Endothelial cell of umbilical vein (primary cell): ENCODE results near the gene JAZF1. TPM values are rescaled to one million over a fixed set of nuclear protein-coding genes. Genes with fewer than 3 reads are reported as not detected.

ENCODE experiments used
- BruUV-seq: library from RNA; stranded (reverse); fragments of 400-500 nt; replicated peaks from 2 replicates; lab custom pipeline; 2021; lab: Mats Ljungman, UMichigan
- CTCF ChIA-PET: fragments of 300-600, 350-600 bp; sonication (Branson Sonifier 250); formaldehyde crosslinking; loops from one replicate; lab custom pipeline; 2021; ENCODE audit warnings: antibody characterized with exemption, inconsistent platforms; lab: Charles Lee
- POLR2A ChIA-PET: fragments of 300-600, 350-600 bp; sonication (Branson Sonifier 250); formaldehyde crosslinking; loops from one replicate; lab custom pipeline; 2021; ENCODE audit warnings: antibody characterized with exemption, inconsistent platforms; lab: Charles Lee
- DNase-seq: peaks from one replicate; pipeline ENCODE4 v3.0.0-alpha.2; 2011; ENCODE audit warnings: low read depth, low spot score
- FAIRE-seq: peaks from 2 replicates; lab custom pipeline; 2011; peaks lifted over from hg19 to GRCh38; lab: Jason Lieb, UNC
- H2AFZ ChIP-seq: 2 replicates; pipeline ENCODE4 v1.6.0; 2012; ENCODE audit warnings: low read depth, low read length, control low read depth, inconsistent platforms
- H3K27ac ChIP-seq: 2 replicates; pipeline ENCODE4 v1.5.1; 2011; ENCODE audit warnings: low read depth, mild to moderate bottlenecking, control low read depth, low read length, moderate library complexity; ENCODE audit not compliant: insufficient read depth
- H3K27me3 ChIP-seq, 2 experiments: 2 replicates each; pipeline versions ENCODE4 v1.6.0 to v1.6.1; 2011; ENCODE audit warnings: low read length in 2 of 2, mixed read lengths in 1 of 2; ENCODE audit not compliant: control insufficient read depth in 2 of 2, insufficient read depth in 2 of 2
- H3K36me3 ChIP-seq, 2 experiments: 2 replicates in 1 of 2; 3 replicates in 1 of 2; pipeline ENCODE4 v1.5.1; 2011; ENCODE audit warnings: low read length in 2 of 2, mild to moderate bottlenecking in 1 of 2, moderate library complexity in 1 of 2; ENCODE audit not compliant: control insufficient read depth in 2 of 2, insufficient read depth in 2 of 2; ENCODE audit errors: extremely low read depth in 1 of 2
- H3K4me1 ChIP-seq: 3 replicates; pipeline ENCODE4 v1.5.1; 2011; ENCODE audit warnings: mild to moderate bottlenecking, low read length; ENCODE audit not compliant: control insufficient read depth, insufficient read depth; ENCODE audit errors: extremely low read depth
- H3K4me2 ChIP-seq: 2 replicates; pipeline ENCODE4 v1.6.1; 2011; ENCODE audit warnings: low read length, control low read depth, mixed read lengths; ENCODE audit not compliant: insufficient read depth
- H3K4me3 ChIP-seq, 3 experiments: fragments of 200-600 bp in 1 of 3; sonication (generic), shearing (Covaris generic) in 1 of 3; replicated peaks in 1 of 3; 2 replicates each; pipeline ENCODE4 v1.5.1; 2011 to 2016; ENCODE audit warnings: control low read depth in 3 of 3, low read length in 3 of 3, mild to moderate bottlenecking in 2 of 3, inconsistent platforms in 1 of 3, low read depth in 1 of 3, moderate library complexity in 1 of 3; ENCODE audit not compliant: insufficient read depth in 1 of 3
- H3K79me2 ChIP-seq: 2 replicates; pipeline ENCODE4 v1.6.0; 2012; ENCODE audit warnings: low read length, inconsistent platforms; ENCODE audit not compliant: control insufficient read depth, insufficient read depth
- H3K9ac ChIP-seq: replicated peaks from 2 replicates; pipeline ENCODE3; 2011; ENCODE audit warnings: low read length, control low read depth; ENCODE audit not compliant: insufficient read depth; ENCODE audit errors: extremely low read depth
- H3K9me1 ChIP-seq: replicated peaks from 3 replicates; pipeline ENCODE4 v1.6.0; 2011; ENCODE audit warnings: mild to moderate bottlenecking, low read length; ENCODE audit not compliant: control insufficient read depth, insufficient read depth; ENCODE audit errors: extremely low read depth
- H3K9me3 ChIP-seq: replicated peaks from 2 replicates; pipeline ENCODE4 v1.5.1; 2012; ENCODE audit warnings: low read length, inconsistent platforms; ENCODE audit not compliant: control insufficient read depth, insufficient read depth
- H4K20me1 ChIP-seq: replicated peaks from 2 replicates; pipeline ENCODE3; 2011; ENCODE audit warnings: mild to moderate bottlenecking, low read length; ENCODE audit not compliant: control insufficient read depth, insufficient read depth; ENCODE audit errors: extremely low read depth
- CTCF ChIP-seq, 2 donors: IDR thresholded peaks; 1 replicate in 1 of 2; 2 replicates in 1 of 2; pipeline ENCODE4 v1.5.1; 2011; ENCODE audit warnings: low read length in 2 of 2, mild to moderate bottlenecking in 2 of 2, moderate library complexity in 2 of 2, control low read depth in 1 of 2, inconsistent platforms in 1 of 2, low read depth in 1 of 2; ENCODE audit not compliant: insufficient read depth in 1 of 2; ENCODE audit errors: extremely low read depth in 1 of 2
- EZH2 ChIP-seq: IDR thresholded peaks from 2 replicates; pipeline ENCODE4 v1.6.1; 2012; ENCODE audit warnings: borderline replicate concordance, low read depth, mild to moderate bottlenecking, moderate library complexity, low read length, inconsistent platforms; ENCODE audit not compliant: severe bottlenecking
- FOS ChIP-seq: IDR thresholded peaks from 2 replicates; pipeline ENCODE4 v1.6.1; 2011; ENCODE audit warnings: mild to moderate bottlenecking, low read length, moderate library complexity, borderline replicate concordance; ENCODE audit not compliant: insufficient read depth
- JUN ChIP-seq: IDR thresholded peaks from 2 replicates; pipeline ENCODE4 v1.6.1; 2011; ENCODE audit warnings: borderline replicate concordance, low read depth; ENCODE audit not compliant: insufficient read length, insufficient read depth
- MAX ChIP-seq: IDR thresholded peaks from 2 replicates; pipeline ENCODE4 v1.6.1; 2011; ENCODE audit not compliant: insufficient read depth, insufficient read length
- MYC ChIP-seq: IDR thresholded peaks from one replicate; pipeline ENCODE4 v1.6.1; 2011; ENCODE audit warnings: mild to moderate bottlenecking, low read depth, low read length
- POLR2A ChIP-seq: IDR thresholded peaks from 2 replicates; pipeline ENCODE4 v1.6.1; 2012; ENCODE audit warnings: low read depth, mild to moderate bottlenecking, control low read depth, low read length
- POLR2AphosphoS5 ChIP-seq: IDR thresholded peaks from 2 replicates; pipeline ENCODE4 v1.6.1; 2012; ENCODE audit warnings: low read depth, mild to moderate bottlenecking, control low read depth, low read length, moderate library complexity; ENCODE audit not compliant: insufficient read depth
- dilution Hi-C: fragments of 300-500 bp; cut with MboI; formaldehyde crosslinking; loops from one replicate; pipeline ENCODE4 v1.15.0; 2019; ENCODE audit warnings: low sequenced_read_pairs; ENCODE audit not compliant: extremely low pct_ligation_motif_present
- intact Hi-C: fragments of 100-400 bp; cut with micrococcal nuclease; formaldehyde crosslinking; loops from one replicate; pipeline ENCODE4 v1.10.0; 2022
- polyA plus RNA-seq, 4 experiments: library from polyadenylated mRNA; depleted of rRNA in 3 of 4; stranded (reverse) in 3 of 4; unstranded in 1 of 4; fragments of >200 nt; gene quantifications; 2 replicates each; pipeline versions ENCODE4 v1.2.1 to v1.2.3, GENCODE V29; 2011 to 2012; ENCODE audit warnings: missing spikeins in 1 of 4
- total RNA-seq: library from RNA; stranded (reverse); gene quantifications from 2 replicates; pipeline ENCODE4 v1.2.3, GENCODE V29; 2021

JAZF1 gene
- total and polyA plus RNA-seq, 2 donors (not counting 3 experiments of a cell fraction or from before 2014, with no cell fraction given), result 2.5 to 16.9 TPM

DNA sequence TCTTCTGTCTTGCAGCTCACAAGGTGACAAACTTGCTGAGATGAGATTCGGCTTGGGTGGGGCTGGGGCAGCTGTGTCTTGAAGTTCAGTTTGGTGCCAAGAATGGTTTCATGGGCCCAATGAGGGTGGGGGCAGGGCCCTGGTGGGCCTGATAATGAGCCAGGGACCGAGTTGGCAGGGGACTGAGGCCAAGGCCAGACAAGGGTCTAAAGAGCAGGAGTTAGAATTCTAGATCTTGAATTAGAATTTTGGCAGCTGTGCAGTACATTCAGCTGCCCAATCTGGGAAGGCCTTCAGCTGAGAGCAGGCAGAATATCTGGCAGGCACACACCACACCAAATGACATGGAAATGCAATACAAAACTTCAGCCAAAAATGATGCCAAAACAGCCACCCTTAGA, 1.5 kb upstream of the JAZF1 start:
- no peak for TF ChIP-seq MYC
- no peak for TF ChIP-seq EZH2
- no peak for TF ChIP-seq MAX
- no peak for TF ChIP-seq POLR2AphosphoS5
- no peak for TF ChIP-seq CTCF (IDR thresholded peaks at IDR 0.05; ENCODE audit: extremely low read depth in 1 of 2, insufficient read depth in 1 of 2, low read depth in 1 of 2, low read length in 2 of 2)
- no peak for TF ChIP-seq POLR2A
- no peak for TF ChIP-seq FOS
- TF ChIP-seq JUN, result no peak
- peaks cover 12% of the 10 kb centered on the region for H3K79me2 ChIP-seq

More for the DNA sequence above, 1.5 kb upstream of the JAZF1 start:
- Histone ChIP-seq H4K20me1 (no peaks in the 10 kb centered on the region), H3K9me3 (no peaks in the 10 kb centered on the region), H3K27me3 (no peaks in the 10 kb centered on the region), H3K4me1 (peaks cover 12% of the 10 kb centered on the region), H3K4me3 (no peak overlapping the region), H3K36me3 (no peaks in the 10 kb centered on the region), H3K27ac (no peak overlapping the region), H3K9me1 (no peaks in the 10 kb centered on the region), H3K4me2 (no peak overlapping the region), H3K9ac (no peak overlapping the region), H2AFZ (no peak overlapping the region)
- intact Hi-C loops, result no loop called here
- ChIA-PET CTCF (interaction anchor here (0.9 to 1.6 kb wide), 4 partner anchors 34 to 120 kb away, joined by 3 to 4 read pairs (median 3); no protein-coding TSS in a partner anchor), POLR2A (no interaction called here)
- DNase-seq, result no peak
- FAIRE-seq, result no peak
- dilution Hi-C loops, result no loop called here
- BruUV-seq, result no TSS peak
